Stimulated activated CD4-positive, alpha-beta T cell treated with anti-CD3 and anti-CD28 coated beads, Interleukin-2, amount 100 ng/mL, for 48 hours (primary cell): ENCODE measurements around the gene RNASEH2C.

Experiments used
- DNase-seq, 2 donors: peaks; one replicate each; pipeline ENCODE4 v3.0.0-alpha.2; 2020

RNASEH2C gene

GRCh38 chr11:65680192-65680743 is 40.3 kb downstream of the RNASEH2C start:
- no peak for DNase-seq

- DNase-seq = no peak
These were observed 47.6 kb downstream of the RNASEH2C start for GRCh38 chr11:65672982-65673381.

- no peak for DNase-seq
These were observed 48.3 kb downstream of the RNASEH2C start for GRCh38 chr11:65672180-65672860.
